Breast epithelium (tissue), 4 donors: ENCODE results near the gene CLDN7. TPM values are rescaled to one million over a fixed set of nuclear protein-coding genes. Genes with fewer than 3 reads are reported as not detected.

Experiments used
- DNase-seq, 2 donors: peaks; one replicate each; pipeline ENCODE4 v3.0.0-alpha.2; 2019; ENCODE audit warnings: low spot score in 2 of 2
- H3K27ac ChIP-seq, 2 donors: fragments of 200-600 bp; sonication (generic) in 1 of 2; one replicate each; pipeline ENCODE4 v1.5.1; 2016 to 2019; ENCODE audit warnings: mild to moderate bottlenecking in 1 of 2
- H3K27me3 ChIP-seq, 2 donors: fragments of 200-600 bp; sonication (generic) in 1 of 2; one replicate each; pipeline versions ENCODE4 v1.5.1 to v1.6.0; 2017 to 2019; ENCODE audit warnings: control low read depth in 1 of 2, mild to moderate bottlenecking in 1 of 2
- H3K36me3 ChIP-seq: fragments of 200-600 bp; one replicate; pipeline ENCODE4 v1.5.1; 2019
- H3K4me1 ChIP-seq, 2 donors: fragments of 200-600 bp; sonication (generic); one replicate each; pipeline ENCODE4 v1.5.1; 2016 to 2019; ENCODE audit warnings: control low read depth in 1 of 2
- H3K4me3 ChIP-seq, 3 donors: fragments of 200-600 bp; sonication (generic); 1 replicate in 2 of 3; 2 replicates in 1 of 3; pipeline ENCODE4 v1.5.1; 2016 to 2019; ENCODE audit warnings: mild to moderate bottlenecking in 3 of 3, moderate library complexity in 2 of 3
- H3K9me3 ChIP-seq, 2 donors: fragments of 200-600 bp; sonication (generic) in 1 of 2; one replicate each; pipeline ENCODE4 v1.5.1; 2016 to 2019; ENCODE audit warnings: control low read depth in 1 of 2
- CTCF ChIP-seq, 3 donors: fragments of 450-650 bp; IDR thresholded peaks; one replicate each; pipeline ENCODE4 v1.5.1; 2016 to 2017; ENCODE audit warnings: antibody characterized with exemption in 3 of 3, mild to moderate bottlenecking in 3 of 3, moderate library complexity in 3 of 3
- POLR2A ChIP-seq: fragments of 450-650 bp; IDR thresholded peaks from one replicate; pipeline ENCODE4 v1.6.1; 2016; ENCODE audit warnings: antibody characterized with exemption, mild to moderate bottlenecking, moderate library complexity
- POLR2AphosphoS5 ChIP-seq, 3 donors: sonication (generic); formaldehyde crosslinking; IDR thresholded peaks; one replicate each; pipeline ENCODE4 v1.6.1; 2017; ENCODE audit warnings: antibody characterized with exemption in 3 of 3
- intact Hi-C: fragments of 100-400 bp; cut with DNase I; formaldehyde crosslinking; loops from one replicate; pipeline ENCODE4 v1.15.1; 2023; ENCODE audit warnings: low total_unique reads
- total RNA-seq, 3 donors: library from RNA; depleted of rRNA; stranded (reverse); fragments of >200 nt; gene quantifications; one replicate each; pipeline ENCODE4 v1.1.0, GENCODE V29; 2016

CLDN7 gene
- total RNA-seq, 3 donors from 2014 or later = 5.4 to 95.9 (median 60.0) TPM

- no peak for TF ChIP-seq POLR2A
- TF ChIP-seq POLR2AphosphoS5 (IDR thresholded peaks at IDR 0.05) = no peak
- TF ChIP-seq CTCF (IDR thresholded peaks at IDR 0.05) = no peak
- H3K27ac ChIP-seq = peak overlapping the region; percentile 93 to 97
- H3K4me1 ChIP-seq = peaks cover 4 to 29% of the 10 kb centered on the region in 2 donors
- intact Hi-C loops = no loop called here
- no peaks in the 10 kb centered on the region for H3K27me3 ChIP-seq
- DNase-seq = no peak
- H3K36me3 ChIP-seq = no peaks in the 10 kb centered on the region
- H3K9me3 ChIP-seq = no peaks in the 10 kb centered on the region
- H3K4me3 ChIP-seq = no peak overlapping the region
Measured at GRCh38 chr17:7236808-7237207, 25.5 kb downstream of the CLDN7 start.

GRCh38 chr17:7235693-7236665 lies 26.3 kb downstream of the CLDN7 start:
- intact Hi-C loops = no loop called here
- DNase-seq = no peak

GRCh38 chr17:7234083-7234951 lies 28.0 kb downstream of the CLDN7 start, which contains the start of gene DVL2:
Gene DVL2, minus strand, starts transcription at chr17:7234517. Its CDS starts 255 bp downstream, at chr17:7234262.
- peak; percentile 77 for TF ChIP-seq POLR2A
- no peak for TF ChIP-seq CTCF (IDR thresholded peaks at IDR 0.05)
- peak; percentile 82 to 95 (median 92) for TF ChIP-seq POLR2AphosphoS5 (IDR thresholded peaks at IDR 0.05)
- intact Hi-C loops = no loop called here
- H3K4me3 ChIP-seq = peak within 1 kb of the TSS; percentile 71 to 98 (median 94)
- DNase-seq = peak; percentile 97
- H3K4me1 ChIP-seq = peaks cover 0 to 12% of the 10 kb centered on the region in 2 donors
- H3K27me3 ChIP-seq = no peaks in the 10 kb centered on the region
- H3K9me3 ChIP-seq = no peaks in the 10 kb centered on the region
- no peaks in the 10 kb centered on the region for H3K36me3 ChIP-seq
- H3K27ac ChIP-seq = peak within 1 kb of the TSS; percentile 93 to 96

More at GRCh38 chr17:7235693-7236665, 26.3 kb downstream of the CLDN7 start:
- H3K36me3 ChIP-seq = no peaks in the 10 kb centered on the region
- H3K4me1 ChIP-seq = peaks cover 0 to 24% of the 10 kb centered on the region in 2 donors
- H3K4me3 ChIP-seq = no peak overlapping the region
- no peak for TF ChIP-seq CTCF (IDR thresholded peaks at IDR 0.05)
- no peak for TF ChIP-seq POLR2AphosphoS5 (IDR thresholded peaks at IDR 0.05)
- TF ChIP-seq POLR2A = no peak
- no peaks in the 10 kb centered on the region for H3K27me3 ChIP-seq
- peak overlapping the region; percentile 15 to 93 for H3K27ac ChIP-seq
- no peaks in the 10 kb centered on the region for H3K9me3 ChIP-seq

- TF ChIP-seq CTCF (IDR thresholded peaks at IDR 0.05) (no peak), POLR2AphosphoS5 (IDR thresholded peaks at IDR 0.05) (no peak)
- intact Hi-C loops = no loop called here
- Histone ChIP-seq H3K4me3 (peak overlapping the region; percentile 71 to 98 (median 94)), H3K4me1 (peaks cover 0 to 12% of the 10 kb centered on the region in 2 donors), H3K27ac (peak overlapping the region; percentile 93 to 96), H3K9me3 (no peaks in the 10 kb centered on the region), H3K36me3 (no peaks in the 10 kb centered on the region), H3K27me3 (no peaks in the 10 kb centered on the region)
- no peak for DNase-seq
Measured at GRCh38 chr17:7233701-7234082, 28.6 kb downstream of the CLDN7 start.
